Right lobe of liver (tissue), 4 donors: ENCODE data around the gene TMEM87B.

Experiments
- POLR2A ChIP-seq: fragments of 450-650 bp; IDR thresholded peaks from one replicate; pipeline ENCODE4 v1.6.1; 2017; ENCODE audit warnings: antibody characterized with exemption, mild to moderate bottlenecking
- TF ChIP-seq, protein P1 (sequence below), 4 donors: fragments of 200-600 bp in 3 of 4; fragments of 450-650 bp in 1 of 4; IDR thresholded peaks; one replicate each; pipeline versions ENCODE4 v1.5.1 to v1.8.0; 2016 to 2022; ENCODE audit warnings: antibody characterized with exemption in 4 of 4, mild to moderate bottlenecking in 2 of 4
- donor health status: DM: no; HTN: no; CAD: no.
- donor health status: DM: no; HTN: no; CAD: no.
- donor health status: DM: no; HTN: yes; CAD: no.

DNA sequence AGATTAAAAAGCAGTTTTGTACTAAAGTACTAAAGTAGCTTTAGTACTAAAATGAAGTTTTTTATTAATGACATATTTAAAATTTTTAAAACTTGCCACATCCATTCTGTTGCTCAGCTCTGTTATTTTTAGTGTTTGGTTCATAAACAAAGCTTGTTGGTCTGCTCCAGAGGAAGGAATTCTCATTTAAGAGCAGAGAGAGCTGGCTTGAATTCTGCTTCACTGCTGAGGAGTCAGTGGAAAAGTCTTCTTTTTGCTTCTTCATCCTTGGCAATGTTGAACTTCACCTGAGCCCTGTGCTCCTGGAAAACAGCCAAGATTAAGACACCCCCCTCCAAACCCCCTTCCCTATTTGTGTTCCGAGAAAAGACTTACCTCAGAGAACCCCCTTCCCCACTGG lies 40.6 kb downstream of the TMEM87B start:
- TF ChIP-seq, protein P1, sequence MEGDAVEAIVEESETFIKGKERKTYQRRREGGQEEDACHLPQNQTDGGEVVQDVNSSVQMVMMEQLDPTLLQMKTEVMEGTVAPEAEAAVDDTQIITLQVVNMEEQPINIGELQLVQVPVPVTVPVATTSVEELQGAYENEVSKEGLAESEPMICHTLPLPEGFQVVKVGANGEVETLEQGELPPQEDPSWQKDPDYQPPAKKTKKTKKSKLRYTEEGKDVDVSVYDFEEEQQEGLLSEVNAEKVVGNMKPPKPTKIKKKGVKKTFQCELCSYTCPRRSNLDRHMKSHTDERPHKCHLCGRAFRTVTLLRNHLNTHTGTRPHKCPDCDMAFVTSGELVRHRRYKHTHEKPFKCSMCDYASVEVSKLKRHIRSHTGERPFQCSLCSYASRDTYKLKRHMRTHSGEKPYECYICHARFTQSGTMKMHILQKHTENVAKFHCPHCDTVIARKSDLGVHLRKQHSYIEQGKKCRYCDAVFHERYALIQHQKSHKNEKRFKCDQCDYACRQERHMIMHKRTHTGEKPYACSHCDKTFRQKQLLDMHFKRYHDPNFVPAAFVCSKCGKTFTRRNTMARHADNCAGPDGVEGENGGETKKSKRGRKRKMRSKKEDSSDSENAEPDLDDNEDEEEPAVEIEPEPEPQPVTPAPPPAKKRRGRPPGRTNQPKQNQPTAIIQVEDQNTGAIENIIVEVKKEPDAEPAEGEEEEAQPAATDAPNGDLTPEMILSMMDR (IDR thresholded peaks at IDR 0.05) = no peak
- no peak for TF ChIP-seq POLR2A
